ENCODE measurements around the gene ATP6V1A.
"Not testable (repeated sequence)": the region's sequence is repeated elsewhere in the genome, so short reads cannot be mapped to it uniquely, and the experiment has no call there.

DNA sequence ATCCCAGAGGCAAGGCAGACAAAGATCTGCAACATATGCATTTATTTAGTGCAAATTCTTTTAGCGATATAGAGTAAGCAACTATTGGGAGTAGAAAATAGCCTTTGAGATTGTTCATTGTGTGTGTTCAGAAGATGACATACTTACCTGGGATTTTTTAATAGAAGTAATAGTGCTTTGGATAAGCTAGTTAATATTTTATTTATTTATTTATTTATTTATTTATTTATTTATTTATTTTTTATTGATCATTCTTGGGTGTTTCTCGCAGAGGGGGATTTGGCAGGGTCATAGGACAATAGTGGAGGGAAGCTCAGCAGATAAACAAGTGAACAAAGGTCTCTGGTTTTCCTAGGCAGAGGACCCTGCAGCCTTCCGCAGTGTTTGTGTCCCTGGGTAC is 102.2 kb downstream of the ATP6V1A start:
- TF ChIP-seq, protein P1, sequence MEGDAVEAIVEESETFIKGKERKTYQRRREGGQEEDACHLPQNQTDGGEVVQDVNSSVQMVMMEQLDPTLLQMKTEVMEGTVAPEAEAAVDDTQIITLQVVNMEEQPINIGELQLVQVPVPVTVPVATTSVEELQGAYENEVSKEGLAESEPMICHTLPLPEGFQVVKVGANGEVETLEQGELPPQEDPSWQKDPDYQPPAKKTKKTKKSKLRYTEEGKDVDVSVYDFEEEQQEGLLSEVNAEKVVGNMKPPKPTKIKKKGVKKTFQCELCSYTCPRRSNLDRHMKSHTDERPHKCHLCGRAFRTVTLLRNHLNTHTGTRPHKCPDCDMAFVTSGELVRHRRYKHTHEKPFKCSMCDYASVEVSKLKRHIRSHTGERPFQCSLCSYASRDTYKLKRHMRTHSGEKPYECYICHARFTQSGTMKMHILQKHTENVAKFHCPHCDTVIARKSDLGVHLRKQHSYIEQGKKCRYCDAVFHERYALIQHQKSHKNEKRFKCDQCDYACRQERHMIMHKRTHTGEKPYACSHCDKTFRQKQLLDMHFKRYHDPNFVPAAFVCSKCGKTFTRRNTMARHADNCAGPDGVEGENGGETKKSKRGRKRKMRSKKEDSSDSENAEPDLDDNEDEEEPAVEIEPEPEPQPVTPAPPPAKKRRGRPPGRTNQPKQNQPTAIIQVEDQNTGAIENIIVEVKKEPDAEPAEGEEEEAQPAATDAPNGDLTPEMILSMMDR (IDR thresholded peaks at IDR 0.05) = not testable (repeated sequence)
- TF ChIP-seq POLR2A (IDR thresholded peaks at IDR 0.05) = not testable (repeated sequence)

Measured in Peyer's patch (tissue), 4 donors.